LNCaP clone FGC (cell line): Measurements from ENCODE around the gene HKDC1.

Source experiments
- DNase-seq: peaks from one replicate; pipeline ENCODE4 v3.0.0-alpha.2; 2011; ENCODE audit warnings: low read depth
- H3K4me3 ChIP-seq: 2 replicates; pipeline ENCODE4 v1.5.1; 2011; ENCODE audit warnings: mild to moderate bottlenecking, low read depth, low read length, control low read depth
- CTCF ChIP-seq: IDR thresholded peaks from 2 replicates; pipeline ENCODE4 v1.5.1; 2012; ENCODE audit warnings: mild to moderate bottlenecking; ENCODE audit not compliant: control insufficient read depth, insufficient read depth; ENCODE audit errors: extremely low read depth

Gene HKDC1

DNA sequence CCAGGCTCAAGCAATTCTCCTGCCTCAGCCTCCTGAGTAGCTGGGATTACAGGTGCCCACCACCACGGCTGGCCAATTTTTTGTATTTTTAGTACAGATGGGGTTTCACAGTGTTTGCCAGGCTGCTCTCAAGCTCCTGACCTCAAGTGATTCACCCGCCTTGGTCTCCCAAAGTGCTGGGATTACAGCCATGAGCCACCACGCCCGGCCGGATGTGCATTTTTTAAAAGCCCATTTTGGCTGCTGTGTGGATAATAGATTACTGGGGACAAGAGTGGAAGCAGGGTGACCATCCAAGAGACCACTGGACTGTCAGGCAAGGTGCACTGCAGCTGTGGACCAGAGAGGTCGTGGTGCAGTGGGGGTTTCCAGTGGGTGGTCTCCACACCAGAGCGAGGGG, 21.4 kb downstream of the HKDC1 start:
- no peak for DNase-seq
- no peak for TF ChIP-seq CTCF
- H3K4me3 ChIP-seq, result no peak overlapping the region

DNA sequence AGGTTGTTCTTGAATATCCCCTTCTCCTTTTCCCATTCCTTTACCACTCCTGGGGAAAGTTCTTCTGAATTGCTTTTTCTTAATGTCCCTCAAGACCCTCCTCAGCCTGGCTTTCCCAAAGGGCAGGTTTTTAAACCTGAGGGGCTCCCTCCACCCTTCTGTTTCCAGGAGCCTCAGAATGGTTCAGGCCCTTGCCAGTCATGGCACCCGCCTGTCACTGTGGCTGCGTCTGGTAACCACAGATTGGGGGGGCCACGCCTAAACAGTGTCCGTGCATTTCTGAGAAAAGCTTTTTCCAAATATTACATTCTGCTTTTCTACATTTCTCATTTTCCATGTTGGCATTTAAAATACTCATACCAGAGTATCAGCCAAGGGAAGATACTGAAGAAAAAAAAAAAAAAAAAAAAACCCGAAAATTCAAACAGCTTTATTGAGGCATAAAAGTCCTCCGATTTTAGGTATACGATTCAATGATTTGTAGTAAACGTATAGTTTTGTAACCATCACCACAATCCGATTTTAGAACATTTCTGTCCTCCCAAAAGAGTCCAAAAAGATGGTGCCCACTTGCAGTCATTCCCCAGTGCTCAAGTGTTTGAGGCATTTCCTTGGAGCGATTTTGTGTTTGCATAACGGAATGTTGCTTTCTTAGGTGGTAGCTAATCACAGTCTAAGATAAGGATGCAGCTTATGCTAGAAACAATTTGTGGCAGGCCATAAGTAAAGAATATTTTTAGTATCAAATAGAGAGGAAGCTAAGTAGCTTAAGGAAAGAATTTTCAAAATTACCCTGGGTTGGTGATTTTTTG, 22.1 kb downstream of the HKDC1 start:
- DNase-seq, result no peak
- H3K4me3 ChIP-seq, result no peak overlapping the region
- no peak for TF ChIP-seq CTCF

- no peak overlapping the region for H3K4me3 ChIP-seq
- TF ChIP-seq CTCF, result no peak
- DNase-seq, result no peak
These were observed 22.7 kb downstream of the HKDC1 start for GRCh38 chr10:69242852-69243212.

DNA sequence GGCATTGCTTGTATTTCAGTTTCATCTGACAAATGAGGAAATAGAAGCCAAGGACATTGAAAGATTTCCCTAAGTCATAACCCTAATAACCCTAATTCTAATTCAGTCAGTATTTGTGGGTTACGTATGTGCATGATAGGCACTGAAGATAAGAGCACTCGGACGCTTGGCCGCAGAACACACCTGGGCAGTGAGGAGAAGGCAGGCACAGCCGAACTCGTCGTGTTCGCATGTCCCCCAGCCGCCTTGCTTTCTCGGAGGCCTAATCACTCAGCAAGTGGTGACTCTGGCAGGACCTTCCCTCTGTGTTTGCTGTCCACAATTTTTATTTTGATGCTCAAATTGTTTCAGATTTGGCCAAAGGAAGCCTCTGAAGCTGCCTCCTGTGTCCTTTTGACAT, 23.7 kb downstream of the HKDC1 start:
- TF ChIP-seq CTCF, result no peak
- DNase-seq, result no peak
- no peak overlapping the region for H3K4me3 ChIP-seq

- no peak for TF ChIP-seq CTCF
- no peak for DNase-seq
- no peak overlapping the region for H3K4me3 ChIP-seq
These were observed 25.9 kb downstream of the HKDC1 start for GRCh38 chr10:69246036-69246435.

- no peak for DNase-seq
- TF ChIP-seq CTCF, result no peak
- H3K4me3 ChIP-seq, result no peak overlapping the region
These were observed 26.6 kb downstream of the HKDC1 start for GRCh38 chr10:69246581-69247312.
